GM21390 (cell line): ENCODE measurements around the gene PTMA.

ENCODE experiments used
- ATAC-seq: cut with Tn5 transposase; IDR thresholded peaks from one replicate; pipeline ENCODE4 v1.9.1; 2021; ENCODE audit not compliant: unreplicated experiment

The PTMA gene

DNA sequence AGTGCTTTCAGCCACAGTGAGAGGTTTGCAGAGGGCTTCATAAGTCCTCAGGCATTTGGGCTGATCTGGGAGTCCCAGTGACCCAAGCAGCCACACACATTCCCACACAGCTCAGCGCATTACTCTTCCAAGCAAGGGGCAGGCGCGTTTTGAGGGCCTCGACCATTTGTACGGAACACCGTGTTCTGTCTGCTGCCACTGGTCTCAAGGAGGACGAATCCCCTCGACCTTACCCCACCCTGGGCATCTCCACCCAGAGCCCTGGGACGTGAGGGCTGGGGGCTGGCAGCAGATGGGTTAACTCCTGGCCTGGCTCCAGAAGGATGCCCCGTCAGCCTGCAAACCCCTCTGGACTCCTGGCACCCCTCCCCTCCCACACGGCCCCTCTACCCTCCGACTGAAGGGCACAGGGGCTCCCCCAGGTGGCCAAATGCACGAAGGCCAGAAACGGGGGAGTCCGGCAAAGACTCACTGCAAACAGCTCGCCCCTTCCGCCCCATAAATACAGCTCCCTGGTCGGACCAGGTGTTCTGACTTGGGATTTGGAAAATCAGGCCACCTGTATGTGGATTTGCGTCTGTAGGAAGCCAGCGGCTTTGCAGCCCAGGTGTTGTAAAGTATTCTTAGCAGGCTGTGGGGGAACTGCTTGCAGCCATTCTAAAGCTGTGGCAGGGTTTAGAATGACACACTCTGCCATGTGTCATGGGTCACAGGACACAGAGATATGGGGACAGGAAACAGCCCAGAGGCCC, 33.6 kb upstream of the PTMA start:
- ATAC-seq = no peak

DNA sequence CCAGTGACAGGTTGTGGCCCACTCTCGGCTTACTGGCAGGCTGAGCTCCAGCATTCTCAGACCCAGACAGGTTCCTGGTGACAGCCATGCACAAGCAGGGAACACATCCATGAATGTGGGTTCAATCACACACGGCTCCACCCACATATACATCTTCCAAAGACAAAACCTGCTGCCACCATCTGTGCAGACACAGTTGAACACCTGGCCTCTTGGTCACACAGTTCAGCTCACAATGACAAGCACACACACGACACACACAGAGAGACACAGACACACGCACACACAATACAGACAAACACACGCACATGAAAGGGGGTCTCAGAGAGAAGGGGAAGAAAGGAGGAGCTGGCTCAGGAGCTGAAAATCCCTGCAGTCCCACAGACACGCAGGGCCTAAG, 32.1 kb upstream of the PTMA start:
- ATAC-seq = no peak

DNA sequence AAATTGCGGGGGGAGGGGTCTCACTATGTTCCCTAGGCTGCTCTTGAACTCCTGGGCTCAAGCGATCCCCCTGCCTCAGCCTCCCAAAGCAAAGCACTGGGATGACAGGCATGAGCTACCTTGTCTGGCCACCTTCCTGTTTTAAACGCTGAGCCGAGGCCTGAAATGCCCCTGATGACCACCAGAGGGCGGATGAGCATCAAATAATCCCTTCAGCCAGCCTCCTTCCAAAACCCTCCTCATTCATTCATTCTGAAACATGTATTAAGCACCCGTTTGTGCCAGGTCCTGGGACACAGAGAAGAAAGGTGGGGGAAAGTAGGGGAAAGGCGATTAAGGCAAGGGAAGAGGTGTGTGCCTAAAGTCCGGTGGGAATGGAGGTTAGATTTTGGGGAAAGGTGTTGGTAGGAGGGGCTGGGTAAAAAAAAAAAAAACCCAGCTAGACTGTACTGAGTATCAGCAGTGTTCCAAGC, 30.7 kb upstream of the PTMA start:
- ATAC-seq = no peak

DNA sequence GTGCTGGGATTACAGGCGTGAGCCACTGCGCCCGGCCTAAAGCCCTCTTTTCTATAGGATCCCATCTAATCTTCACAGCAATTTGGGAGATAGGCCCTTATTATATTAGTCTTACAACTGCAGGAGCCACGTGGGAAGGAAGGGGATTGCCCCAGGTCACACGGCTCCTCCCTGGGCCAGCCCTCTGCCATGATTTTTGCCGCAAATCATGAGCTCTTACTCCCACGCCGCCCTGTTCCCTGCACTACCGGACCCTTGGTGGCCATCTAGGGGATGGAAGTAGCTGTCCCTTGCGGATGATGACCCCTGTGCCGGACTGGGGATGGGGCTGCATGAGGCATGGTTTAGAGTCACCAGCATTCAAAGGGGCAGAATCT, 28.4 kb upstream of the PTMA start:
- no peak for ATAC-seq

- no peak for ATAC-seq
These were observed 27.9 kb upstream of the PTMA start for GRCh38 chr2:231680285-231680991.

DNA sequence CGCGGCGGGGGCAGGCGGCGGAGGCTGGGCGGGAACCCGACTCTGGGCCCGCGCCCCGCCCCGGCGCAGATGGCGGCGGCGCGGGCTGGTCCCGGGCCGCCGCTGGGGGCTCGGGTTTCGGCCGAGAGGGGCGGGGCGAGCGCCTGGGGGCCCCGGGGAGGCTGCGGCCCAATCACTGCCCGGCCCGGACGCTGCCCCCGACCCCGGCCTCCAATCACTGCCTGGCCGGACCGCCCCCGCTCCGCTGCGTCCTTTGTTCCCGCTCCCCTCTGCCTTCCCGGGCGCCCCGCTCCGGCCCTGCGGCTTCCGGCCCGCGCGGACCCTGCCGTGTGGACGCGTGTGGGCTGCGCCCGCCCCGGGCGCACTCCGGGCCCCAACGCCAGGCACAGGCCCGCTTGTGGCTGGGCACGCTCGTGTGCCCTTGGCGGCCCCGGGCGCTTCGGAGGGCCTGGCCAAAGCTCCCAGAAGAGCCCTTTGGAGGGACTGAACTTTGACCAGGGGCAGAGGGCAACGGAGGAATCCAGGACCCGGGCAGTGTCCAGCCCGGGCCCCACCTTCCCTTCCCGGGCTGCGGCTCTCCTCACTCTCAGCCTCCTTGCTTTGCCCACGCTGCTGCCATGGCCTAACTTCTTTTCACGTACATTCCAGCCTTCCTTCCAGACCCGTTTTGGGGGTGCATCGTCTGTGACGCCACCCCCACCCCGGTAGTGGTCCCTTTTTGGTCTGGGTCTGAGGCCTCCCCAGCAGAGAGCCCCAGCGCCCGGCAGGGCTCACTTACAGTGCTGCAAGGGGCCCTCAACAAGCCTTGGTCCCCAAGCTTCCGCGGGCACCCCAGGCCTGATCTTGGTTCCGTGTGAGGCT, 27.1 kb upstream of the PTMA start:
- peak; percentile 75 for ATAC-seq

DNA sequence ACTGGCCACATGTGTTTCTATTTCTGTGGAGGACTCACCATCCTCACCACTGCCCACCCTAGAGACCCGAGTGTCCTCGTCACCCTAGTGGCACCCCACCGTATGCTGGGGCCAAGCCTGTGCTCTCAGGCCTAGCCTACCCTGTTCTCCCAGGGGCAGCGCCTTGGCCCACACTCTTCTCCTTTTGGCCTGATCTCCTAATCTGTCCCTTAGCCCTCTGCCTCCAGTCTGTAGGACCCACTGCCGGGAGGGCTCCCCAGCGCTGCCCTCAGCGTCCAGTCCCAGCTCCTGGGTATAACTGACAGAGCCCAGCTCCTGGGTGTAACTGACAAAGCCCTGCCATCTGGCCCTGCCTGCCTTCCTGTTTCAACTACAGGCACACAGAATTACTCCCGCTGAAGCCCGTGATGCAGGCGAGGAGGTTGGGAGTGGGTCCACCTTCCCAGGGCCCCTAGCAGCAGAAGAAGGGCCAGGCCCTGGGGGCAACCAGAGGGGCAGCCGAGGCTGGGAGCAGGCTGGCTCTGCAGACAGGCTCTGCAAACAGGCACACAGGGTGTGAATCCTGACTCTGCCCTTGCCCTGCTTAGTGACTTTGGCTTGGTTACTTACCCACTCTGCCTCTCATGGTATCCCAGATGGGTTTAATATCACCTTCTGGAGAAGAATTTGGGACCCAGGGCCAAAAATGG, 25.6 kb upstream of the PTMA start:
- ATAC-seq = no peak

- ATAC-seq = no peak
These were observed 24.8 kb upstream of the PTMA start for GRCh38 chr2:231683292-231684235.

DNA sequence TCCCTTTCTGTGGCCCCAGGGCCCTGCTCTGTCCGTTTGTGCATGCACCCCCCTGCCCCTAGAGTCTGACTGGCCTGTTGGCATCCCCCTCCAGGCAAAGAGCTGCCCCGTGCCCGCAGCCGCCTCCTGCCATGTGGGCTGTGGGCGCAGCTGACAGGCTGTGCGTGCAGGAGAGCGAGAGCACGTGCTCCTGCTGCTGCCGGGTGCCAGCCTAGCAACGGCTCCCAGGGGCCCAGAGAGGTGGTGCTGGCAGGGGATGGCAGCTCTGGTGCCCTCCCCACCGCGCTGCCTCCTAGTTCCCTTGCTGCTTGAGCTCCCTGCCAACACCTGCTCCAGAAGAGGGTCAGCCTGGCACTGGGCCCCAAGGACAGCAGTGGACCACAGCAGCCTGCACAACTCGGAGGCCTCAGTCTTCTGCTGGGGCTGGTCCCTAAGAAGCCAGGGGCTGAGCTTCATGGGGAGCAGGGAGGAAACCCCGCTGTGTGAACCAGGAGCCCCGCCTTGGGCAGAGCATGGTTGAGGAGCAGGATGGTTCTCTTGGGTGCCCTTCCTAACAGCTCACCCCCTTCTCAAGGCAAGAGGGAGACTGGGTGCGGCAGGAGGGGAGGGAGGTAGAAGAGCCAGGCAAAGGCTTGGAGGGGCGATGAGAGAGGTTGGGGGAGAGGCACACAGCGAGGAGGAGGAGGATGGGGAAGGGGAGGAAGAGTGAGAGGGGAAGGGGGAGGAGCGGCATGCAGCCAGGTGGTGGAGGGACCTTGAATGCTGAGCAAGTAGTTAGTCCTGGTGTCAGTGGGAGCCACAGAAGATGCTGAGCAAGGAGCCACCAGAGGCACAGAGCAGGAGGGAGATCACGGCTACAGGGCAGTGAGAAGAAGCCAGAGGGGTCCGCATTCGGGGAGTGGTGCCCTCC, 23.8 kb upstream of the PTMA start:
- ATAC-seq = no peak

GRCh38 chr2:231685349-231686191, 22.8 kb upstream of the PTMA start:
- ATAC-seq = no peak

GRCh38 chr2:231686192-231687100, 21.9 kb upstream of the PTMA start:
- ATAC-seq = no peak

GRCh38 chr2:231687133-231687852, 21.0 kb upstream of the PTMA start:
- ATAC-seq = peak; percentile 78

DNA sequence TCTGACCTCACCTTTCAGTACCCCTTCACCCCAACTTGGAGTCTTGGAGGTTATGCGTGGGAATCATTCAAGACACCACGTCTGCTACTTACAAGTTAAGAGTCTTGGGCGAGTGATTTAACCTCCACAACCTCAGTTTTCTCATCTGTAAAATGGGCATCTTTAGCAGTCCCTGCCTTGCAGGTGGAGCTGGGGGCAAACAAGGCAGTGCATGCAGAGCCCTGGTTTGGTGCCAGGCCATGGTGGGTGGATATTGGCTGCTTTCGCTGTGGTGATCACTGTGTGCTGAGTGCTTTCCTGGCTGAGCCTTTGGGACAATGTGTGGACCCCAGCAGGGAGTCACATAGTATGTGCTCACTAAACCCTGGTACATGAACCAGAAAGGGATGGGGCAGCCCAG, 20.4 kb upstream of the PTMA start:
- ATAC-seq = no peak

- no peak for ATAC-seq
These were observed 19.6 kb upstream of the PTMA start for GRCh38 chr2:231688719-231689118.

DNA sequence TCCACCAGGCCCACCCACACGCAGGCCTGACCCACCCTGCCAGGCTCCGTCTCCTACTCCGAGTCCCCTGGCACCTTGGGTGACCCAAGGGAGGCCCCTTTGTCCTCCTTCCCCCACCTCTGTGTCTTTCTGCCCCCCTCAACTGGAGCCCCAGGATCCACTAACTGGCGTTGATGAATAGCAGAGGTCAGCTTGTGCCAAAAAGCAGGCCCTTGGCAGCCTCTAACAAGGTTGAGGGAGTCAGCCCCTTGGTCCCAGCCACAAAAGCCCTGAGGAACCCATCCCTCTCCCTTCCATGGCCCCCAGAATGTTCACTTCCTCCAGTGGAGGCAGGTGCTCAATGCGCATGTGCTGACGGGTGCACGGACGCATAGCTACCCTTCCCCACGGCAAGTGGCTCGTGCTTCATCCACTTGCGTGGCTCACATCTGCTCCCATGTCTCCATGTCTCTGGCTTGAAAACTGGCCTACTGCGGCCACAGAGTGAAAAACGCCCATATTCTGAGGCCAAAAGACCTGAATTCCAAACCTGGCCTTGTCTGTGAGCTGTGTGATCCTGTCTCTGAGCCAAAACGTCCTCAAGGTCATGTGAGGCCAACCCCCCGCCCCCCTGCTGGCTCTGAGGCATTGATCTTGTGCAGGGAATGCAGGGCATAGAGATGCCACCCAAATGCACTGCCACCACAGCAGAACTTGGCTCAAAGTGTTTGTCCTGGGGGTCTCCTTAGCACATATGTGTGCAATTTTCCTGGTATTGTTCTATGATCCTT, 19.0 kb upstream of the PTMA start:
- ATAC-seq = no peak
